HG03432 (cell line): Measurements from ENCODE around the gene NFATC2.

Experiments
- ATAC-seq: cut with Tn5 transposase; IDR thresholded peaks from one replicate; pipeline ENCODE4 v1.9.1; 2021; ENCODE audit warnings: mild to moderate bottlenecking, moderate library complexity; ENCODE audit not compliant: unreplicated experiment

Gene NFATC2

DNA sequence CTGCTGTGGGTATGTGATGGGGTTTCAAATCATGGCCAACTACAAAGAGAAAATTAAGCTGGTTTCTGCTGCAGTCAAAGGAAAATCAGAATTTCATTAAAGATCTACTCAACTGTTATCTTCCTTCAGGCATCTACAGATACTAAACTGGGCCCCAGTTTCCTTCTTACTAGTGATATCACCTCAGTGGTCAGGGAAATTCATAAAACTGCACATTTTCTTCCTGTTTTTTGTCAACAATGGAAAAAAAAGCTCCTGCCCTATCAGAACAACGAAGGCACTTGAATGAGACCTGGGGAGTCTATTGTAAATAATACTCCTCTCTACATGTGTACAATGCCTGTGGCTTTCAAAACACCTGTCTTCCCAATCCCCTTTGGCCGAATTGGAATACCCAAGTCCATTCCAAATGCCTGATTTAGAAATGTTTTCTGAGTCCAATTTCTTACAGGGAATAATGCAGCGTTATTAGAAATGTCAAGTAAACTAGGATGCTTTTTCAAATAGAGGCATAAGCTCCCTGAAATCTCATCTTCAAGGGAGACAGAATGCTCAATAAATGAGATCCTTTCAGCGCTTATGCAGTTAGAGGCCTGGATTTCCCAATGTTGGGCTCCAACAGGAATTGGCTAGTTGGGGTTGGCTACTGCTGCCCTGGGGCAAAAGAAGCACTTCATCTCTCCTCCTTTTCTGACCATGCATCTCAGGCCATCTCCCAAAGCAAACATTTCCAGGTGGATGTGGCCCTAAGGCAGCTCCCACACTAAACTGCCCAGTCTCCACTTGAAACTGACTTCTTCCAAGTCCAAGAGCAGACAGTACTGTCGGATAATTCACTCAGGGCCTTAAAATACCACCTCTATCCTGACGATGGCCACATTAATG lies 143.3 kb downstream of the NFATC2 start:
- no peak for ATAC-seq

DNA sequence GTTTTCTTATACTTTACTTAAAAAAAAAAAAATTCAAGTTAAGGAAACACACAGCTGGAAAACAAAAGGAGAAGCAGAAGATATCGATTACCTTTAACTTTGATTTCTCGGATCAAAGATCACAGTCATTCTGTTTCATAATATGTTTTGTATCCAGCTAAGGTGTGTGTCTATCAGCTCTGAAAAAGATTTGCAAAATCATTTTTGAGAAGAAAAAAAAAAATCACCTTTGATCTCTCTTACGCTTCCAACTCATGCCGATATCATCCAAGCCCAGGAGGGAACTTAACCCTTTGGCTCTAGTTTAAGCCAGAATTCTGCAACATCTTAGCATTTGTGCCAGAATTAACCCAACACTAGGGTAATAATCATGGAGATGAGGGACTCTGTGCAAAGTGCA lies 144.0 kb downstream of the NFATC2 start:
- ATAC-seq = no peak

DNA sequence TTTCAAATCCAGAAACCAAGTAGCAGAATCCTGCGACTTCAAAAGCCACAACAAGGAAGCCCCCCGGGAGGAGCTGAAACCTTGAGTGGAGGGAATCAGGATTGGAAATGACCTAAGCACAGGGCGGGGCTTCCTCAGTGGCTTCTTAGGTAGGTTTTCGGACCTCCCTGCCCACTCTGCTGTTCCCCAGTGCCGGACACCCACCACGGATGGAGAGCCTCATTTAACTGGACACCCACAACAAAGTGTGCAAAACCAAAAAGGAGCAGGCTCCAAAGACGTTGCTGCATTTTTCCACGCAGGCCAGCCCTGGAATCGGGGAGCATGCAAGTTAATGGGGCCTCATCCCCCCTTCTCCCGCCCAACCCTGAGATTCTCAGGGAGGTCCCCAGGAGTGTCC lies 144.4 kb downstream of the NFATC2 start:
- ATAC-seq = no peak

DNA sequence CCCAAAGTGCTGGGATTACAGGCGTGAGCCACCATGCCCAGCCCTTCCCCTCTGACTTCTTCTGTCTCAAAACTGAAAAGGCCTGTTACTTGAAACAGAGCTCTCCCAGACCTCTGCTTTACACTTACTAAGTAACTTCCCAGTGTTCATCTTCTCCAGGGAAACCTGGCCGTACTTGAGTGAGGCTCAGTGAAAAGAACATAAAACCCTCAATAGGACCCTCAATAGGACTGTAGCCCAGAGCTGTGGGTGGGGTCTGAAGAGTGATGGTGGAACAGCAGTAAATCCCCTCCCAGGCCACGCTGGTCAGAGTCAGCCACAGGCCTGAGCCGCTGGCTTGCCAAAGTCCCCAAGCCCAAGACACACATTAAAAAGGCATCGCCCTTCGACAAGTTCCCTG lies 145.4 kb downstream of the NFATC2 start:
- ATAC-seq = no peak

DNA sequence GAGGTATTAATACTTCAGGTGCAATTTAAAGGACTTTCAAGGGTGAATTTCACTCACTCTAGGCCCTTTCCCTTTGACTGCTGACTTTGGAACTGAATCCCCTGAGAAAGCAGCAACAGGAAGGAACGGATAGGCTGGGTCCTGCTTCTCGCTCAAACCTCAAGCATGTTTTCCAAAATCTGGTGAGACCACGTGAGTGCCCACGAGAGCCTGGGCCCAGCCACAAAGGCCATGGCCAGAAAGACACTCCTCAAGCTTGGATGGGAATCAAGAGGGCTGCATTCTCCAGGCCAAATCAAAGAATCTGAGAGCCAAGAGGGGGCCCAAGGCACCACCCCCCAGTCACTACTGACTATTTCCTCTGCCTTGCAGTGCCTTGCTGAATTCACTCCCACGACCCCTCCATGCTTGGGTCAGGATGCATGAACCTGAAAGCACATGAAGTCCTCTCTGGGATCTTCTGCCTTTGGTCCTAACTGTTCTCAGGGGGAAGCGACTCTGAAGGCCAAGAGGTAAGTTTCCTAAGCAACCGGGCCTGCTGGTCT lies 146.1 kb downstream of the NFATC2 start:
- ATAC-seq = no peak

DNA sequence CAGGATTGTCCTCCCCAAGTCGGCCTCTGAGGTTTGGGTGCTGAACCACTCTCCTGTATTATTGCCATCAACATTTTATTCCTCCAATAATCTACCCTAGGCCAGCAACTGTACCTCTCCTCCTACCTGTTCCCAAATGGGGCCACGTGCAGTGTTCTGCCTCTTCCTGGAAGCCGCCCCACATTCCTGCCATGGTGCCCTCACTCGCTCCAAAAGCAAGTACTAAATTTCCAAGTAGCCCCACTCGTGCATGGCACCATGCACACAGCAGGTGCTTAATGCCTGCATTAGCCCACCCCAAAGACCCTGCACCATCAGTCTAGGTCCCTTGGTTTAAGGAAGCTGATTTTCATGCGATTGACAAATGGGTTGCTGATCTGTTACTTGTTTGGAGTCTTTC lies 147.8 kb downstream of the NFATC2 start:
- ATAC-seq = no peak

DNA sequence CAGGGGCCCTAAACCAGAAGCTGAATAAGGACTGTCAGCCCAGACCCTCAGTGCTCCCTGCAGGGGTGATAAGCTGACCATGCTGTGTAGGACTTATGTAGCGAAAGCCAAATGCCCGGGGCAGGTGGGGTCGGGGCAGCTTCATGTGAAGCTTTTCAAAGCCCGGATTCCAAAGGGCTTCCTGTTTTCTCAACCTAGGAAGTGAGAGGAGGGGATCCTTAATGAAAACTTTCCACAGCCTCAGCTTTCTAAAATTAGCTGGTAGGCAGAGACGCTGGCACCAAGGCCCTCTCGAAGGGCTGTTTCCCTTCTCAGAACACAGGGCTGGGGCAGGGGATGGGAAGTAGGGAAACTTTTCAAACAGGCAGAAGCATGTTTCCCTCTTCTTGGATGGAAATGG lies 148.9 kb downstream of the NFATC2 start:
- ATAC-seq = no peak

DNA sequence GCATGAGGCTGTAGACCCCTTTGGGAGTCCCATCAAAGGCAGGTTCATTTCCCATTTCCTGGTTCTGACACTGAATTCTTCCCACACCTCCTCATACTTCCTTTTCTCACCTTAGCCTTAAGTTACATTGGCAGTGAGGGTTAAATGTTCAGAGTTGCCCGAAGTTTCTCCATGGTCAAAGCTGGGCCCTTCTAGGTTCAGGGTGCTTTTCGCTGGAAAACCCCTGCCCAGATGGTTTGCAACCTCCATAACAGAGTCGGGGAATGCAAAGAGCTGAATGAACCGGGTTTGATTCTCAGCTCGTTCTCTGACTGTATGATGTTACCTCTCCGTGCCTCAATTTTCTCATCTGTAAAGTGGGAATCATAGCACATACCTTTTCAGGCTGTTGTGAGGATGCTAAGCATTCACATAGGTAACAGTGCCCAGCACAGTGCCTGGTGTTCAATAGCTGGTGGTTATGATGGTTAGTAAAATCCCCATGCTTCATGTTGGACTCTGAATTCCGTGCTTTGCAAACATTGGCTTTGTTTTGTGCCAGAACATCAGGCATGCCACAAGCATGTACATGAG lies 149.8 kb downstream of the NFATC2 start:
- no peak for ATAC-seq

DNA sequence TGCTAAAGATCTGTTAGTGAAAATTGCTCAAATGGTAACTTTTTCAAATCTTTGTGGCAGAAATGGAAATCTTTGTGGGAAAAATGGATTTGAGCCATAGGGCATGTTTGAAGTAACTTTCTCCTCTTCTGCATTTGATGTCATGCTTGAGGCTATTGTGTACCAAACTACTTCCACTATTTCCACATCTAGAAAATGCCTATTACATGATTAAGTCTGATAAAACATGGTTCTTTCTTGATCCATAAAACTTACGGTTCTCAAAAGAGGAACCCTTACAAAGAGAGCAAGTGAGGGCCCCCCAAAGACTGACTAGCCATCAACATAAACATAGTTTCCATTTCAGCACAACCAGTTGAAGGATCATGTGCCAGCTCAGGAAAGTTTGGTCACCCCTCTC lies 150.6 kb downstream of the NFATC2 start:
- no peak for ATAC-seq

DNA sequence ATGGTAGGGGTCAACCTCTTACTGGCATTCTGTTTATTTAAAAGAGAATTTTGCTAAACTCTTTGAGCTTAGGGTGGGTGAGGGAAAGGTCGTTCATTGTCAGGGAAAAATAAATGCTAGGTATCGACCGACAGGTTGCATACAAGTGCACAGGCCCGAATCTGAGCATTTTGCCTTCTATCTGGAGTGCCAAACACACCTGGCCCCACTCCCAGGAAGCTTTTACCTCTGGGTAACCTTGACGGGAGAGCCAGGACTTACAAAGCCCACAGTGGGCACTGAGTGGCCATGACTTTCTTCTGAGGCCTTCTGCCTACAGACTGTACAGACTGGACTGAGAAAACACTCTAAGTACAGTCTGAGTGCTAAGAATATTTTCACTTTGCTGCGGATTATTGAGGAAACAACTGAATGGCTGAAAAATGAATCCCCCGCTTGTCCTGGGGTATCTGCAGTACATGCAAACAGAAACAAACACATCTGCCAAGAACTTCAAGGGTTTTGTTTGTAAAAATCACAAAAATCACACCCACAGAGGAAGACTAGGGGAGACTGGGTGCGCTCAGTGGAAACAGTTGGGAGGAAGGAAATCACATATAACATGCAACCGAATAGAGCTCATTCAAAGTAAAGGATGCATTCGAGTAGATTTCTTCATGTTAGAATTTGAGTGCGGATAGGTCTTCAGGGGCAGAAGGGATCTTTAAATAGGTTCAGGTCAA lies 152.8 kb downstream of the NFATC2 start:
- no peak for ATAC-seq

DNA sequence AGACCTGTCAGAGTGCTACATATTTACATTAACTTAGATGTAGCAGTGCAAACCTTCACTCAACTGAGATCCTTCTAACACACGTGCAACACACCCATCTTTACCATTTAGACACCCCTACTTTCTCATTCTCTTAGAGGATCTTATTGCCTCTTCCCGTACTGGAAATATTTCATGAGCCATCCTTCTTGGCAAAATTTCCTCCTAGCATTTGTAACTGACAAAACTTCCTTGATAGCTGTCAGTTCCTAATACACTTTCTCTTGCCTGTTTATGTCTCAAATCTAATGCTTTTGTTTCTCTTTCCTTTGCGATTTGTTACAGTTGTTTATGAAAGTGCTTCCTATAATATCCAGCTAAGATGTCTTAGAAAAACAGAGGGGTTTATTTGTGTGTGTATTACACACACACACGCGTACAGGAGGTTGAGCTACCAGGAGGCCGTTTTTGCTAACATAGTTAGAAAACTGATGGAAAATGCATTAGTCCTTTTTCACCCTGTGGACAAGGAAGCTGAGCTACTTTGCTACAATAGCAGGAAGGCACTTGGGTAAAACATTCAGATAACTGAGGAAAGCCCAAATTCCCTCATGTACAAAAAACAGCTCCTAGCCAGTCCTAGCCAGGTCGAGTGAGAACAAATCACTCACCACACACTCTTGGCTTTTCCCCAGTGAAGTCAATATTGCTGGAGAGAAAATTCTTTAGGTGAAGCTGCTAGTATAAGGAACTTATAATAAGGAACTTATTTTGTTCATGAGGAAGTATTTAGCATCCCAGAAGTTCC lies 153.6 kb downstream of the NFATC2 start:
- ATAC-seq = no peak

DNA sequence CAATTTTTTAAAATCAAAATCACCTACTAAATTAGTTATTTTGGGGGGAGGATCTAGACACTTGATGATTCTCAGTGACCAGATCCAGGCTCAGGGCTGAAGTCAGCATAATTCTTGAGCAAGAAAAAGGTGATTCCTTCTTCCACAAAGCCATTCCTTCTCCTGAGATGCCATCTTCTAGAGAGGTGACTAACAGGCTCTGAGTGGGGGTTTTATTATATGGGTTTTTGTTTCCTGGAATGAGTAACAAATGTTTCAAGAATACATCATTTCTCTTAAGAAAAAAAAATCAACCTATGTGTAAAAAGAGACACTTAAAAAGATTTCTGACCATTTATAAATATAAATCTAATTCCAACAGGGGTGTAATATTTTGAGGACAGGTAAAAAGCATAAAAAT lies 154.3 kb downstream of the NFATC2 start:
- no peak for ATAC-seq

DNA sequence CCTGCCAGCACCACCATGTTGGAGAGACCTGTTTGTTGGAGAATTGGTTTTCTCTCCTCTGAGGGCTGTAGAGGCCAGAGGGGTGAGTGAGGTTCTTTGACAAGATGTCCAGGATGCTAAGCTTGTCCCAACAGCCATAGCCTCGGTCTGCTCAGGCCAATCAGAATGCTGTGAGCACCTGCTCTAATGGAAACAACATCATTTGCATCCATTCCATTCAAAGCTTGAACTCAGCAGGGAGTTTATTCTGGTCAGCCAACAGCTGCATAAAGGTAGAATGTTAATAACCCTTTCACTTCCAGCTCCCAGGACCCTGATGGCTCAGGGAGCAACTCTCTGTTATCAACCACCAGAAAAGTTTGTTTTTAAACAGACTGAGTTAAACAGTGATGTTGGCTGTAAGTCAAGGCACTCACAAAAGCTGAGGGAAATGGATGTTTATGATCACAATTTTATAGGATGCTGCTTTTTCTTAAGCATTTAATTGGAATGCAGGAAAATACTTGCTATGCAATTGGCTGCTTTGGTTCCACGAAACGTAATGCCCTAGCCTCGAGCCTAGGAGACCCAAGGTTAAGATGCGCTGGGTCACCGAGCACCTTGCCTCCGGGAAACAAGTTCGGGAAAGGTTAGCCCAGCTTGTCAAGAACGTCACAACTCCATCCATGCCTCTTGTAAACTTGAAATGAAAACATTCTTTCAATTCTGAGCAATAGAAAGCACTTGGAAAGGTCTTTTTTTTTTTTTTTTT lies 155.2 kb downstream of the NFATC2 start:
- ATAC-seq = no peak

DNA sequence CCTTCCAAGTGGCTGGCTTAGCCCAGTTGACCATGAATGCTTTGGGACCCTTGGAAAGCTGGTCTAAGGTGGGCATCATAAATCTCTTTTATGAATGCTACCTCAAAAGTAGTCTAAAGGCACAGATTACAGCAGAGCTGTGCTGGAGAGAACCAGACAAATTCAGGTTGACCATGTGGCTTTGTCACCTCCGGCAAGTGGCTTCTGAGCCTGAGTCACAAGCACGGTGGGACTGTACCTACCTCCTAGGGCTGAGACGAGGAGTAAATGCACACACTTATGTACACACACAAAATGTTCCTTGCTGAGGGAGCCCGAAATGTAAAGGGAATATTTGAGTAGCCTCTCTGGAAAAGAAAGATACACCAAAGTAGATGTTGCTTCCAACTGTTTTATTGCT lies 155.9 kb downstream of the NFATC2 start:
- ATAC-seq = no peak

DNA sequence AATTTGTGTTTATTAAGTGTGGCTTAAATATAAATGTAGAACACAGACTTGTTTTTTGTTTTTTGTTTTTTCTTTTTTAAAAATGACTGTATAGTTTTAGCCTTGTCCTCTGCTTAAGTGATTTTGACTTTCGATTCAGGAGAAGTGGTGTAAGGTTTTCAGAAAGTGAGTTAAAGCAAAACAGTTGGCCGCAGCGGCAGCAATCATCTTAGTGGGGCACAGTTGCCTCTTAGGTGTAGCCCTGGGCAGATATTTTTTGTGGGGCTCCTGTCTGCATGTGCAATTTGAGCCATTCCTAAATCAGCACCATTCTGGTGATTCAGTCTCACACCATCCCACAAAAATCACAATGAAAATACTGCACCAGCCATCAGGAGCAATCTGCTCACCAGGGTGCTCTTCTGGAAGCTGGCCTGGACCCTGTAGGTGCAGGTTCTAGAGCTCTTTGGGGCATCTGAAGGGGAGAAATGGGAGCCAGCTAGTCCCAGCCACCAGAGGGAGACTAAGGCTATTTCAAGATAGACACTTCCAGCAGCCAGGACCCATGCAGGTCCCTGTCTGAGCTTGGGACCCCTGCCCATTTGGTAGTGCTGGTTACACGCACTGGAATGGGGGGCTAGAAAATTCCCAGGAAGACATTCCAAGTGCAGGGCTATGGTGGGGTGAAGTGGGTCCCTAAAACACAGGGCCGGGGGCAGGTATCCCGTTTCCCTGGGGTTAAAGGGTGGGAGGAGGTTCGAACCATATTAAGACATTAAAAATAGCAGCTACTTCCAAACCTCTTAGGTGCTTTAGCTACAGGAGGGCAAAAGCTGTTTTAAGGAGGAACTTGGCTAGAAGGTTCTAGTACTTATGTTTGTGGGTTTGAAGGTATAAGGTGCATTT lies 156.6 kb downstream of the NFATC2 start:
- ATAC-seq = no peak

DNA sequence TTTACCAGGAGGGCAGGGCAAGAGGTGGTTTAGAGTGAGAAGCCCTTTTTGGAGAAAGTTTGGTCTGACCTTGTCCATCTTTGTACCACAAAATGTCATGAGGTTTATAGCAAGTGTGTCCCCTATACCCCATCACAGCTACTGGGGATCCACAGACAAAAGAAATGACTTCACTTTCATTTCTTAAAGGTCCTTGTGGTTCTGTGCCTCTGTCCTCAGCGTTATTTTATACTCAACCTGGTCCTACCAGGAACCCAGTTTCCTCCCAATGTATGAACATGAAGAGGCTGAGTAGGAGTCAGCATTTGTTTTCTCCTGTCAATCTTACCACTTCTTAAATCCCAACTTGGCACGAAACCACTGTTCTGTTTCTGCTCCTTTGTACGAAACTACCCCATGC lies 157.6 kb downstream of the NFATC2 start:
- ATAC-seq = no peak

DNA sequence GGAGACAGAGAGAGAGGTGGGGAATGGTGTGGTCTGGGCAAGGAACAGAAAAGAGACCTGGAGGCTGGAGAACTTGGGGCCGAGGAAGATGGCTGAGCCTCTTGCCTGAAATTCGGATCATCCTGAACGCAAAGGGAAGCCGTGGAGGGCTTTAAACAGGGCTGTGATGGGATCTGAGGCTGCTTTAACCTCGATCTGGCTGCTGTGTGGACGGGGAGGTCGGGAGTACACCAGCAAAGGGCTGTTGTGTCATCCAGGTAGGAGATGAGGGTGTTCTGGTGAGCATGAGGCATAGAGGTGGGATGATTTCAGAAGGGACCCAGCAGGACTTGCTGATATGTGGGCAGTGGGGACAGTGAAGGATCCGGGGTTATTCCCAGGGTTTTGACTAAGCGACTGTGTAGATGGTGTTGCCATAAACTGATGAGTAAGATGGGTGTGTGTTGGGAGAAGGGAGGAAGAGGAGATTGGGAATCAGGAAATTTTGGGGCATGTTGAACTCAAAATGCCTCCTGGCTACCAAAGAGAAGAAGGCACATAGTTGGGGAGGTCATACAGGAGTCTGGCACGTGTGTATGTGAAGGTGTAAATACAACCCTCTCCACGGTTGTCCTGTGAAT lies 158.5 kb downstream of the NFATC2 start:
- ATAC-seq = no peak

DNA sequence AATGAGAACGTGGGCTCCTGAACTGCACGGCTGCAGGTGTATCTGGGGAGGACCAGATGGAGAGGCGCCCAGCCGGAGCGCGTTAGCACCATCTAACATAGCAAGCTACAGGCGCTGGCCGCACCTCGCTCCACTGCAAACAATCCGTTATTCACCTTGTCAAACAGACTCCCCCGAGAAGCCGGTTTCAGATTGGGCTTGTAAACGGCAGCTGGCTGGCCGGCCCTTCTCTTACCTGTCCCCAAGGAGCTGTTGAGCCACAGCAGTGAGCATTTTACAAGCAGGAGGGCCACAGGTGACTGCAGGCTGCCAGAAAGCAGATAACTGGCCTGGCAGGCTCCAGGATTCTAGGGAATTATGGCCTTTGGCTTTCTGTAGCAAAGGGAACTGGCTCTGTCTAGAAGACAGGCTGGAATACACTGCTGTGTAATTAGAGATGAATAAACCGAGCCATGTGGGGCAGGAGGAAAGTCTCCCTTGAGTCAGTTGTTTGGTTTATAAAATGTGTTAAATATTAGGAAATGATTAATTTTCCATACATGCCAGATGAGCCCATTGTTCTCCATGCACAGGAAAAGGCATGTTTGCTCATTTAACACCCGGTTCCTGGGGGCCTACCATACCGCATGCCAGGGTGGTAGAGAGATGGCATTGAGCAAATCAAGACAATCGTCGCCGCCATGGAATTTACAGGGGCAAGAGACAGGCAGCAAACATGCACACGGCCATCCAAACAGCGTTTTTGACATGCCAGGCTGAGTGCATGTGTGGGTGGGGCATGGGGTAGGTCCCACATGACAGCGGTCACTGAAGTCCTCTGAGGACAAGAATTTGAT lies 159.3 kb downstream of the NFATC2 start:
- no peak for ATAC-seq
